RWPE2 (cell line): ENCODE data around the gene POU2F3.

Source experiments
- ATAC-seq: fragments of 200-7000 bp; cut with Tn5 transposase; 3 replicates; pipeline ENCODE4 v1.9.1; 2021; ENCODE audit warnings: low read depth
- DNase-seq: peaks from one replicate; pipeline ENCODE4 v3.0.0-alpha.2; 2020; ENCODE audit warnings: low spot score
- H3K27ac ChIP-seq: fragments of 450-650 bp; 2 replicates; pipeline ENCODE4 v1.5.1; 2017; ENCODE audit warnings: mild to moderate bottlenecking; ENCODE audit not compliant: poor library complexity, severe bottlenecking
- H3K27me3 ChIP-seq: fragments of 250-450 bp; sonication (Bioruptor Pico); 2 replicates; pipeline ENCODE4 v1.5.1; 2021; ENCODE audit warnings: mild to moderate bottlenecking, moderate library complexity; ENCODE audit not compliant: insufficient read depth, poor library complexity, severe bottlenecking
- H3K36me3 ChIP-seq: fragments of 250-450 bp; sonication (Bioruptor Pico); 2 replicates; pipeline ENCODE4 v1.5.1; 2020; ENCODE audit warnings: low read depth, mild to moderate bottlenecking, moderate library complexity
- H3K4me1 ChIP-seq: fragments of 250-450 bp; sonication (Bioruptor Pico); 2 replicates; pipeline ENCODE4 v1.5.1; 2021; ENCODE audit warnings: mild to moderate bottlenecking, moderate library complexity; ENCODE audit not compliant: insufficient read depth, poor library complexity, severe bottlenecking
- H3K4me3 ChIP-seq: fragments of 250-450 bp; sonication (Bioruptor Pico); 2 replicates; pipeline ENCODE4 v1.5.1; 2021; ENCODE audit warnings: mild to moderate bottlenecking, moderate library complexity; ENCODE audit not compliant: severe bottlenecking
- H3K9me3 ChIP-seq: fragments of 250-450 bp; sonication (Bioruptor Pico); 2 replicates; pipeline ENCODE4 v1.5.1; 2021; ENCODE audit warnings: mild to moderate bottlenecking, moderate library complexity; ENCODE audit not compliant: severe bottlenecking
- TF ChIP-seq, protein P1 (sequence below): fragments of 450-650 bp; IDR thresholded peaks from one replicate; pipeline ENCODE4 v1.5.1; 2017; ENCODE audit warnings: mild to moderate bottlenecking, moderate library complexity; ENCODE audit not compliant: poor library complexity, severe bottlenecking

POU2F3 gene

DNA sequence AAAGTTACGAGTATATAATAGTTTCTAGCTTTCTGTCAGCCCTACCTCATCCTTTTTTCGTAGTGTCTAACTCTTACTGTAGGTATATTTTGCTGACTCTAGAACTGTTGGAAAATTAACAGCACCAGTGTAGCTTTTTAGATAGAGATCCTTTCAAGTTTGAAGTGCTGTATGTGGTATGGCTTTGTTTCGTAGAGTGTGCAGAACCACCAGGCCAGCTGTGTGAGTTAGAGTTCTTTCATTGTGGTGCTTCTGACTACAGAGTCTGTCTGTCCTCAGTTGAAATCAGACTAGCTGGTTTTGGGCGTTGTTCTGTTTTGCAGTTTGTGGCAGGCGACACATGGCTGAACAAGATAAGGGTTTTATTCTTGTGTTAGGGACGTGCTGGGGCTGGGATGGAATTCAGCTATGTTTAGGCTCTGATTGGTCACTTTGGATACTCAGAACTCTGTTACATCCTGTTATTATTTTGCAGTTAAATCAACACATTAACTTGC lies 99.5 kb downstream of the POU2F3 start:
- Histone ChIP-seq H3K36me3 (no peaks in the 10 kb centered on the region; the same call in 1 of the 2 replicates), H3K9me3 (no peaks in the 10 kb centered on the region), H3K4me3 (peak overlapping the region; percentile 7), H3K27me3 (no peaks in the 10 kb centered on the region), H3K4me1 (peaks cover 49% of the 10 kb centered on the region), H3K27ac (peak overlapping the region; percentile 81)
- TF ChIP-seq, protein P1, sequence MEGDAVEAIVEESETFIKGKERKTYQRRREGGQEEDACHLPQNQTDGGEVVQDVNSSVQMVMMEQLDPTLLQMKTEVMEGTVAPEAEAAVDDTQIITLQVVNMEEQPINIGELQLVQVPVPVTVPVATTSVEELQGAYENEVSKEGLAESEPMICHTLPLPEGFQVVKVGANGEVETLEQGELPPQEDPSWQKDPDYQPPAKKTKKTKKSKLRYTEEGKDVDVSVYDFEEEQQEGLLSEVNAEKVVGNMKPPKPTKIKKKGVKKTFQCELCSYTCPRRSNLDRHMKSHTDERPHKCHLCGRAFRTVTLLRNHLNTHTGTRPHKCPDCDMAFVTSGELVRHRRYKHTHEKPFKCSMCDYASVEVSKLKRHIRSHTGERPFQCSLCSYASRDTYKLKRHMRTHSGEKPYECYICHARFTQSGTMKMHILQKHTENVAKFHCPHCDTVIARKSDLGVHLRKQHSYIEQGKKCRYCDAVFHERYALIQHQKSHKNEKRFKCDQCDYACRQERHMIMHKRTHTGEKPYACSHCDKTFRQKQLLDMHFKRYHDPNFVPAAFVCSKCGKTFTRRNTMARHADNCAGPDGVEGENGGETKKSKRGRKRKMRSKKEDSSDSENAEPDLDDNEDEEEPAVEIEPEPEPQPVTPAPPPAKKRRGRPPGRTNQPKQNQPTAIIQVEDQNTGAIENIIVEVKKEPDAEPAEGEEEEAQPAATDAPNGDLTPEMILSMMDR, result no peak
- 0 out of 3 replicates have a peak, but pooled peaks have one; percentile 6 for ATAC-seq
- no peak for DNase-seq

DNA sequence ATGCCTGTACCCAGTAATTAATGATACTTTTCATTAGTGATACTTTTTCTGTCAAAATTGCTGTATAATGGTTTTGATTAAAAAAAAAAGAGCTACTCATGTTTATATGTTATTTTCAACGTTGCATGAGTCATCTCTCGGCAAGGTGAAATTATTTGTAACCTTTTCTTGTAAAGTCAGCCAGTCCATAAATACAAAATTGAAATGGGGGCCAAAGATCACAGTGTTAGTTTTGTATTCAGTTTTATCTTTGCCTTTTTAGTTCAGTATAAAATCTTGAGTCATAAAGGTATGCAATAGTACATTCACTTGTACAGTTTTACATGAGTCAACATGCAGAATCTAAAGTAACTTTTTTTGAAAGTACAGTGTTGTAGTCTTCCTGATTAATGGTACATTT lies 100.6 kb downstream of the POU2F3 start:
- H3K36me3 ChIP-seq, result no peaks in the 10 kb centered on the region; the same call in 1 of the 2 replicates
- H3K4me1 ChIP-seq, result peaks cover 55% of the 10 kb centered on the region
- ATAC-seq (peak; percentile 27; the same call in 2 of the 3 replicates), DNase-seq (no peak)
- no peak overlapping the region for H3K4me3 ChIP-seq
- H3K27me3 ChIP-seq, result no peaks in the 10 kb centered on the region
- no peaks in the 10 kb centered on the region for H3K9me3 ChIP-seq
- TF ChIP-seq, protein P1, result no peak
- peak overlapping the region; percentile 81 for H3K27ac ChIP-seq

DNA sequence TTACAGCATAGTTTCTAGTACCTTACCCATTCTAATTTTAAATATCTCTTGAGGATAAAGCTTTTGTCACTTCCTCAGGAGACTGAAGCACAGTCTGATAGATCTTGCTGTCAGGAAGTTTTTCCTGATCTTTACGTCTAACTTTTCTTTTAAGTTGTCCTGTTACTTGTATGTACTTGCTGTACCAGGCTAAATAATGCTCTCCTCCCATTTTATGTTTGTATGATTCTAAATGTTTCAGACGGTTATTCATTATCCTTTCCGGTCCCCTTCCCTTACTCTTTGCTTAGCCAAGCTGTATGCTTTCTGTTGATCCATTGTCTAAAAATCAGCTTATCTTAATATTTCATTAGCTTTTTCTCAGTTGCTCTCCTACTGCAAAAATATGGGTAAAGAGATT lies 102.3 kb downstream of the POU2F3 start:
- Histone ChIP-seq H3K9me3 (no peaks in the 10 kb centered on the region), H3K36me3 (no peaks in the 10 kb centered on the region; the same call in 1 of the 2 replicates), H3K27me3 (no peaks in the 10 kb centered on the region), H3K4me1 (peaks cover 55% of the 10 kb centered on the region), H3K4me3 (no peak overlapping the region), H3K27ac (peak overlapping the region; percentile 81)
- DNase-seq, result no peak
- TF ChIP-seq, protein P1, result no peak
- ATAC-seq, result no peak

GRCh38 chr11:120342678-120343077 lies 102.7 kb downstream of the POU2F3 start:
- Histone ChIP-seq H3K9me3 (no peaks in the 10 kb centered on the region), H3K27me3 (no peaks in the 10 kb centered on the region), H3K4me3 (no peak overlapping the region), H3K27ac (peak overlapping the region; percentile 81), H3K4me1 (peaks cover 55% of the 10 kb centered on the region), H3K36me3 (no peaks in the 10 kb centered on the region; the same call in 1 of the 2 replicates)
- TF ChIP-seq, protein P1, result no peak
- ATAC-seq (no peak), DNase-seq (no peak)

DNA sequence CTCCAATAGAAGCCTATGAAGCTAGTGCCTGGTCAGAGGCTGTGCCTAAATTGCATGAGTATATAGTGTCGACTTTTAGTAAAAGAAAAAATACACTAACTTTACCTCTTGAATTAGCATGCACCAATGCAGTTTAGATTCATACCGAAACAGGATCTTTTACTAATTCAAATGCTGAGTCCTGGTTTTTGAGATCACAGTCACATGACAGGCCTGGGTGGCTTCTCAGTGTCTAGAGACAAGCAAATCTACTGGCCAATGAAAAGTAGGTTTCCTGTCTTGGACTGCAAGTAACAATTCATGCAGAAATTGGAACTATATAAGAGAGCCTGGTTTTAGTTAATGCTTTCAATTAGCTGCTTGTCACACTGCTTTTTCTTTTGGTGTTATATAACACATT lies 103.5 kb downstream of the POU2F3 start:
- Histone ChIP-seq H3K4me3 (no peak overlapping the region), H3K4me1 (peaks cover 54% of the 10 kb centered on the region), H3K27ac (no peak overlapping the region), H3K27me3 (no peaks in the 10 kb centered on the region), H3K36me3 (no peaks in the 10 kb centered on the region; the same call in 1 of the 2 replicates), H3K9me3 (no peaks in the 10 kb centered on the region)
- TF ChIP-seq, protein P1, result no peak
- ATAC-seq (no peak), DNase-seq (no peak)
